ENCODE results near the gene HOXC6.

- no peak for TF ChIP-seq CTCF (conservative IDR thresholded peaks at IDR 0.05; ENCODE audit: low read depth, low read length)
- no peak for TF ChIP-seq EZH2 (IDR thresholded peaks at IDR 0.05; ENCODE audit: low read length, unreplicated experiment)
Measured at GRCh38 chr12:53994264-53995001, 33.8 kb upstream of the HOXC6 start.

Measured in PC-3 (cell line).